H1 (cell line): ENCODE measurements around the gene OTOF. TPM values are rescaled to one million over a fixed set of nuclear protein-coding genes. Genes with fewer than 3 reads are reported as not detected.
A peak's percentile ranks its signal among the peaks of the same experiment; 100 is the strongest.

Source experiments
- CTCF ChIA-PET: fragments of 300-600 bp; sonication (Branson Sonifier 250); formaldehyde crosslinking; loops from one replicate; lab custom pipeline; 2021; ENCODE audit not compliant: partially characterized antibody; lab: Charles Lee
- POLR2A ChIA-PET: fragments of 300-600 bp; sonication (Branson Sonifier 250); formaldehyde crosslinking; loops from one replicate; lab custom pipeline; 2021; ENCODE audit warnings: inconsistent platforms; ENCODE audit not compliant: partially characterized antibody; lab: Charles Lee
- DNase-seq, 2 experiments: peaks; one replicate each; pipeline versions ENCODE4 v3.0.0 to v3.0.0-alpha.2; 2010 to 2022; ENCODE audit warnings: low spot score in 2 of 2, low read depth in 1 of 2, mixed read lengths in 1 of 2
- FAIRE-seq: peaks from 2 replicates; lab custom pipeline; 2011; peaks lifted over from hg19 to GRCh38; lab: Jason Lieb, UNC
- H2AFZ ChIP-seq: 2 replicates; pipeline ENCODE4 v1.8.1; 2012; ENCODE audit warnings: low read length, inconsistent platforms
- H2AK5ac ChIP-seq: 2 replicates; pipeline ENCODE4 v1.6.1; 2013; ENCODE audit warnings: low read depth, low read length
- H2BK120ac ChIP-seq: replicated peaks from 2 replicates; pipeline ENCODE3; 2013; ENCODE audit warnings: low read depth, low read length, inconsistent platforms
- H2BK12ac ChIP-seq: 2 replicates; pipeline ENCODE4 v1.6.1; 2013; ENCODE audit warnings: low read depth, low read length
- H2BK15ac ChIP-seq: 2 replicates; pipeline ENCODE4 v1.6.1; 2013; ENCODE audit warnings: low read length
- H2BK20ac ChIP-seq: 2 replicates; pipeline ENCODE4 v1.6.1; 2013; ENCODE audit warnings: low read length
- H2BK5ac ChIP-seq: 2 replicates; pipeline ENCODE4 v1.6.1; 2013; ENCODE audit warnings: low read depth, low read length
- H3K14ac ChIP-seq: 2 replicates; pipeline ENCODE4 v1.6.1; 2013; ENCODE audit warnings: inconsistent platforms; ENCODE audit not compliant: insufficient read length
- H3K18ac ChIP-seq: 2 replicates; pipeline ENCODE4 v1.6.1; 2013; ENCODE audit warnings: low read length; ENCODE audit errors: extremely low read depth
- H3K23ac ChIP-seq: 2 replicates; pipeline ENCODE4 v1.6.1; 2013; ENCODE audit warnings: inconsistent platforms; ENCODE audit not compliant: insufficient read length
- H3K23me2 ChIP-seq: 2 replicates; pipeline ENCODE4 v1.6.1; 2013; ENCODE audit warnings: low read depth, low read length
- H3K27ac ChIP-seq: 2 replicates; pipeline ENCODE4 v1.6.1; 2011; ENCODE audit warnings: low read depth, low read length, inconsistent platforms
- H3K27me3 ChIP-seq, 4 experiments: replicated peaks in 1 of 4; 1 replicate in 1 of 4; 2 replicates in 3 of 4; pipeline versions ENCODE4 v1.6.1 to v1.8.1; 2011 to 2013; ENCODE audit warnings: low read length in 3 of 4, mild to moderate bottlenecking in 3 of 4, inconsistent platforms in 2 of 4, mixed read lengths in 2 of 4, moderate library complexity in 1 of 4; ENCODE audit not compliant: control insufficient read depth in 3 of 4, insufficient read depth in 3 of 4; ENCODE audit errors: extremely low read depth in 1 of 4
- H3K36me3 ChIP-seq, 4 experiments: 2 replicates each; pipeline versions ENCODE4 v1.6.1 to v1.8.1; 2011 to 2013; ENCODE audit warnings: mild to moderate bottlenecking in 4 of 4, low read length in 3 of 4, moderate library complexity in 2 of 4, control low read depth in 1 of 4, inconsistent platforms in 1 of 4; ENCODE audit not compliant: insufficient read depth in 4 of 4, control insufficient read depth in 2 of 4
- H3K4ac ChIP-seq: replicated peaks from 2 replicates; pipeline ENCODE3; 2013; ENCODE audit warnings: low read length, low read depth, mixed read lengths, inconsistent platforms; ENCODE audit not compliant: insufficient read length
- H3K4me1 ChIP-seq, 4 experiments: replicated peaks in 1 of 4; 1 replicate in 1 of 4; 2 replicates in 3 of 4; pipeline versions ENCODE4 v1.6.1 to v1.8.1; 2011 to 2013; ENCODE audit warnings: low read length in 3 of 4, inconsistent platforms in 2 of 4, mixed read lengths in 1 of 4; ENCODE audit not compliant: insufficient read depth in 4 of 4, control insufficient read depth in 3 of 4
- H3K4me2 ChIP-seq, 2 experiments: 2 replicates each; pipeline versions ENCODE4 v1.6.1 to v1.8.1; 2011 to 2013; ENCODE audit warnings: low read depth in 2 of 2, low read length in 2 of 2, control low read depth in 1 of 2, inconsistent platforms in 1 of 2, mild to moderate bottlenecking in 1 of 2; ENCODE audit not compliant: insufficient read depth in 1 of 2
- H3K4me3 ChIP-seq, 4 experiments: fragments of 200-600, 300-600 bp in 1 of 4; sonication (generic), shearing (Covaris generic), sonication (Bioruptor Twin) in 1 of 4; 2 replicates each; pipeline versions ENCODE4 v1.5.1 to v1.8.1; 2011 to 2016; ENCODE audit warnings: low read length in 4 of 4, low read depth in 3 of 4, control low read depth in 2 of 4, inconsistent platforms in 2 of 4, mild to moderate bottlenecking in 2 of 4, mixed read lengths in 1 of 4, moderate library complexity in 1 of 4; ENCODE audit not compliant: insufficient read depth in 2 of 4; ENCODE audit errors: extremely low read depth in 1 of 4
- H3K56ac ChIP-seq: replicated peaks from 2 replicates; pipeline ENCODE3; 2013; ENCODE audit warnings: low read depth, mild to moderate bottlenecking, mixed read lengths, low read length, inconsistent platforms; ENCODE audit not compliant: insufficient read length
- H3K79me1 ChIP-seq: 2 replicates; pipeline ENCODE4 v1.6.1; 2013; ENCODE audit warnings: low read depth, low read length, control low read depth
- H3K79me2 ChIP-seq, 2 experiments: 2 replicates each; pipeline versions ENCODE4 v1.6.1 to v1.8.1; 2012 to 2013; ENCODE audit warnings: low read length in 2 of 2, mild to moderate bottlenecking in 2 of 2, inconsistent platforms in 1 of 2; ENCODE audit not compliant: insufficient read depth in 2 of 2, control insufficient read depth in 1 of 2
- H3K9ac ChIP-seq, 4 experiments: replicated peaks in 1 of 4; 1 replicate in 1 of 4; 2 replicates in 3 of 4; pipeline versions ENCODE4 v1.6.1 to v1.8.1; 2011 to 2013; ENCODE audit warnings: low read depth in 3 of 4, low read length in 3 of 4, control low read depth in 2 of 4, mild to moderate bottlenecking in 2 of 4, moderate library complexity in 2 of 4, inconsistent platforms in 1 of 4; ENCODE audit errors: extremely low read depth in 1 of 4
- H3K9me3 ChIP-seq, 2 experiments: 2 replicates each; pipeline versions ENCODE4 v1.6.1 to v1.8.1; 2012 to 2013; ENCODE audit warnings: mild to moderate bottlenecking in 2 of 2, moderate library complexity in 2 of 2, control low read depth in 1 of 2, inconsistent platforms in 1 of 2, low read depth in 1 of 2, low read length in 1 of 2, mixed read lengths in 1 of 2; ENCODE audit not compliant: insufficient read depth in 2 of 2
- H4K20me1 ChIP-seq, 2 experiments: replicated peaks in 1 of 2; 2 replicates each; pipeline versions ENCODE3 to v1.8.1; 2011 to 2013; ENCODE audit warnings: inconsistent platforms in 2 of 2, low read length in 2 of 2, mild to moderate bottlenecking in 1 of 2; ENCODE audit not compliant: insufficient read depth in 2 of 2, control insufficient read depth in 1 of 2
- H4K5ac ChIP-seq: 2 replicates; pipeline ENCODE4 v1.6.1; 2013; ENCODE audit warnings: low read length, low read depth, mixed read lengths, inconsistent platforms; ENCODE audit not compliant: insufficient read length
- H4K8ac ChIP-seq: 2 replicates; pipeline ENCODE4 v1.8.0; 2013; ENCODE audit warnings: mild to moderate bottlenecking, moderate library complexity, low read length, inconsistent platforms; ENCODE audit not compliant: insufficient read depth; ENCODE audit errors: extremely low read depth
- H4K91ac ChIP-seq: replicated peaks from 2 replicates; pipeline ENCODE3; 2013; ENCODE audit warnings: low read length, mixed read lengths, inconsistent platforms; ENCODE audit not compliant: insufficient read length
- JUND ChIP-seq: IDR thresholded peaks from 2 replicates; pipeline ENCODE4 v1.6.1; 2011; ENCODE audit warnings: mild to moderate bottlenecking, improper control_type of control experiment, low read length
- SP2 ChIP-seq: IDR thresholded peaks from 2 replicates; pipeline ENCODE4 v1.6.1; 2012; ENCODE audit warnings: mild to moderate bottlenecking, low read length, inconsistent platforms
- WGBS, 2 experiments: shearing (Covaris generic) in 1 of 2; methylation state at CpG; one replicate each; pipeline versions ENCODE4 v1.1.6 to v1.1.7; 2013 to 2015; ENCODE audit warnings: low lambda C conversion rate in 2 of 2, mixed read lengths in 2 of 2, inconsistent platforms in 1 of 2, low coverage in 1 of 2, missing lambda C conversion rate in 1 of 2; ENCODE audit not compliant: insufficient replicate concordance in 2 of 2, insufficient coverage in 1 of 2, insufficient read length in 1 of 2; ENCODE audit errors: extremely low coverage in 1 of 2, missing lambda C conversion rate in 1 of 2; 5-methylcytosine and 5-hydroxymethylcytosine counted together
- polyA plus RNA-seq, 7 experiments: library from polyadenylated mRNA; depleted of rRNA in 3 of 7; stranded (reverse) in 5 of 7; unstranded in 2 of 7; fragments of >200 nt in 5 of 7; fragments of 200-250 nt in 2 of 7; gene quantifications; 1 replicate in 5 of 7; 2 replicates in 1 of 7; 4 replicates in 1 of 7; pipeline versions ENCODE4 v1.2.1 to v1.2.3, GENCODE V29; 2011 to 2013; ENCODE audit warnings: missing spikeins in 2 of 7, mixed read lengths in 2 of 7
- total RNA-seq: library from RNA; stranded (reverse); fragmentation: NEBNext Ultra II Directional; extraction: Animal tissue kit (Norgen Biotek cat#: 25700); gene quantifications from 2 replicates; pipeline ENCODE4 v1.2.1, GENCODE V29; 2021

Gene OTOF
- total and polyA plus RNA-seq, 2 of the 8 experiments (the other 6 are each of a cell fraction or from before 2014, with no cell fraction given) = 0.06 TPM; not detected in 1

DNA sequence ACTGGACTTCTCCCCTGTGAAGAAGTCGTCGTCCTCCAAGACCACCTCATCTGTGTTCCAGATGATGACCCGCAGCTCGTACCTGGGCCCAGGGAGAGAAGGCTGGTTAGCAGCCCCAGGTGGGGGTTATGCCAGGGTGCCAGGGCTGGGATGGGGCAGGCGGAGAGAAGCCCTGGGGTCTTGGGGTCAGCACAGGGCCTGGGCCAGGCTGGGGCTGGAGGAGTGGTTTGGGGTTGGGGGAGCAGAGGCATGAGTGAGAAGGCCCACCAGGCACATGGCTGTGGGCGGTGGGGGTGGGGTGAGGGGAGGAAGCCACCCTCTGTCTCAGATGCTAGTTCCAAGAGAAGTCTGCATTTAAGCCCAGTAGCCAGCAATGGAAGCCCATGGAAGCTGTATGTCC, 15.8 kb downstream of the OTOF start:
- CTCF ChIA-PET = interaction anchor here (1.1 to 3.3 kb wide), 14 partner anchors 8 to 258 kb away, joined by 3 to 16 read pairs (median 4); partner anchors contain the start of gene OTOF

More for the DNA sequence above, 15.8 kb downstream of the OTOF start:
- Histone ChIP-seq H2BK120ac (no peak overlapping the region), H2AK5ac (0 out of 2 replicates have a peak overlapping the region, but pooled peaks have one; percentile 39), H3K9ac (no peak overlapping the region), H3K23me2 (no peaks in the 10 kb centered on the region), H3K36me3 (no peaks in the 10 kb centered on the region), H4K5ac (no peak overlapping the region), H3K18ac (peak overlapping the region; percentile 32; the same call in 1 of the 2 replicates), H2BK15ac (no peak overlapping the region), H3K27me3 (no peaks in the 10 kb centered on the region), H3K9me3 (no peaks in the 10 kb centered on the region), H3K4me1 (peaks cover 0 to 23% (median 3%) of the 10 kb centered on the region in 4 experiments; a peak in 6 of 7 replicates), H3K4ac (no peak overlapping the region), H2AFZ (no peak overlapping the region), H2BK20ac (0 out of 2 replicates have a peak overlapping the region, but pooled peaks have one; percentile 18), H3K79me2 (no peaks in the 10 kb centered on the region), H3K14ac (no peak overlapping the region), H3K27ac (no peak overlapping the region), H3K23ac (no peak overlapping the region), H3K4me3 (no peak overlapping the region), H2BK12ac (peak overlapping the region; percentile 80; the same call in 1 of the 2 replicates), H2BK5ac (no peak overlapping the region; the same call in 1 of the 2 replicates), H4K20me1 (no peaks in the 10 kb centered on the region), H3K4me2 (no peak overlapping the region), H3K56ac (no peak overlapping the region), H4K91ac (no peak overlapping the region), H3K79me1 (no peaks in the 10 kb centered on the region), H4K8ac (no peak overlapping the region)
- WGBS, 2 experiments = 93% methylated on average over 5 of the region's 6 CpGs; no CpG with 5 or more reads in 1 of the 2 experiments
- TF ChIP-seq SP2 (no peak), JUND (no peak)
- POLR2A ChIA-PET = interaction anchor here (0.7 to 1.2 kb wide), 2 partner anchors 18 to 276 kb away, joined by 3 read pairs; no protein-coding TSS in a partner anchor
- FAIRE-seq = no peak
- DNase-seq = no peak
